HPDE6-E6E7 (cell line): ENCODE results near the gene FXR1.
"Not testable (repeated sequence)": the region's sequence is repeated elsewhere in the genome, so short reads cannot be mapped to it uniquely, and the experiment has no call there.

Source experiments
- DNase-seq: peaks from one replicate; pipeline ENCODE4 v3.0.0; 2011; ENCODE audit warnings: missing footprints; ENCODE audit errors: extremely low spot score

The FXR1 gene

GRCh38 chr3:180912304-180913296 is at the start of gene FXR1:
TSS of gene FXR1 (plus strand) at chr3:180912670. CDS start at chr3:180912686, 16 bp downstream.
- peak; percentile 90 for DNase-seq

- peak; percentile 8 for DNase-seq
Measured at GRCh38 chr3:180870008-180870699, 42.3 kb upstream of the FXR1 start.

GRCh38 chr3:180871901-180872300 is 40.6 kb upstream of the FXR1 start:
- no peak for DNase-seq

GRCh38 chr3:180872430-180872829 is 40.0 kb upstream of the FXR1 start:
- DNase-seq, result not testable (repeated sequence)

- DNase-seq, result no peak
Measured at GRCh38 chr3:180875124-180875698, 37.3 kb upstream of the FXR1 start.

GRCh38 chr3:180881065-180881801 is 31.2 kb upstream of the FXR1 start:
- DNase-seq, result no peak

- DNase-seq, result no peak
Measured at GRCh38 chr3:180882115-180882514, 30.4 kb upstream of the FXR1 start.

- no peak for DNase-seq
Measured at GRCh38 chr3:180888992-180889560, 23.4 kb upstream of the FXR1 start.

GRCh38 chr3:180898572-180898971 is 13.9 kb upstream of the FXR1 start:
- no peak for DNase-seq

- no peak for DNase-seq
Measured at GRCh38 chr3:180909369-180910127, 2.9 kb upstream of the FXR1 start.

GRCh38 chr3:180910823-180911222 is 1.6 kb upstream of the FXR1 start:
- DNase-seq, result no peak

GRCh38 chr3:180911876-180912303 is 580 bp upstream of the FXR1 start:
- DNase-seq, result no peak

- no peak for DNase-seq
Measured at GRCh38 chr3:180913581-180914404, 1.3 kb downstream of the FXR1 start.

- no peak for DNase-seq
Measured at GRCh38 chr3:180918542-180918941, 6.1 kb downstream of the FXR1 start.

GRCh38 chr3:180922242-180922641 is 9.8 kb downstream of the FXR1 start:
- no peak for DNase-seq

GRCh38 chr3:180923561-180923960 is 11.1 kb downstream of the FXR1 start:
- DNase-seq, result no peak

GRCh38 chr3:180926526-180926925 is 14.1 kb downstream of the FXR1 start:
- no peak for DNase-seq

GRCh38 chr3:180929376-180929775 is 16.9 kb downstream of the FXR1 start:
- DNase-seq, result no peak

GRCh38 chr3:180930526-180930925 is 18.1 kb downstream of the FXR1 start:
- no peak for DNase-seq

GRCh38 chr3:180932819-180933218 is 20.3 kb downstream of the FXR1 start:
- DNase-seq, result no peak
